PC-9 (cell line): ENCODE results near the gene SEC31A. TPM values are rescaled to one million over a fixed set of nuclear protein-coding genes. Genes with fewer than 3 reads are reported as not detected.

ENCODE experiments used
- BruUV-seq: library from RNA; stranded (reverse); fragments of 400-500 nt; replicated peaks from 2 replicates; lab custom pipeline; 2021; lab: Mats Ljungman, UMichigan
- CTCF ChIA-PET: fragments of 300-600 bp; sonication (Branson Sonifier 250); formaldehyde crosslinking; loops from one replicate; lab custom pipeline; 2022; ENCODE audit warnings: antibody characterized with exemption; lab: Charles Lee
- POLR2A ChIA-PET: fragments of 300-600 bp; sonication (Branson Sonifier 250); formaldehyde crosslinking; loops from one replicate; lab custom pipeline; 2022; ENCODE audit warnings: antibody characterized with exemption; ENCODE audit not compliant: unreplicated experiment; lab: Charles Lee
- DNase-seq, 2 experiments: peaks; one replicate each; pipeline versions ENCODE4 v3.0.0 to v3.0.0-alpha.2; 2015 to 2022; ENCODE audit warnings: mixed read lengths in 1 of 2
- H2AFZ ChIP-seq: fragments of 200-600 bp; sonication (generic); 2 replicates; pipeline ENCODE4 v1.8.1; 2017; ENCODE audit warnings: antibody characterized with exemption
- H3F3A ChIP-seq: fragments of 200-600 bp; sonication (generic); 2 replicates; pipeline ENCODE4 v1.8.1; 2017; ENCODE audit warnings: antibody characterized with exemption, mild to moderate bottlenecking, low read depth; ENCODE audit not compliant: insufficient read depth
- H3K27ac ChIP-seq: fragments of 200-600 bp; sonication (generic); 2 replicates; pipeline ENCODE4 v1.6.1; 2016; ENCODE audit warnings: mixed run types
- H3K27me3 ChIP-seq: fragments of 200-600 bp; sonication (generic); 2 replicates; pipeline ENCODE4 v1.6.1; 2016; ENCODE audit warnings: low read depth, mixed run types; ENCODE audit not compliant: insufficient read depth
- H3K36me3 ChIP-seq: fragments of 200-600 bp; sonication (generic); 2 replicates; pipeline ENCODE4 v1.6.1; 2016; ENCODE audit warnings: low read depth, mixed run types
- H3K4me1 ChIP-seq: fragments of 200-600 bp; sonication (generic); replicated peaks from 2 replicates; pipeline ENCODE4 v1.6.1; 2016; ENCODE audit warnings: mixed run types; ENCODE audit not compliant: insufficient read depth
- H3K4me2 ChIP-seq: fragments of 200-600 bp; sonication (generic); 2 replicates; pipeline ENCODE4 v1.6.1; 2017; ENCODE audit warnings: mixed run types
- H3K4me3 ChIP-seq: fragments of 200-600 bp; sonication (generic); 2 replicates; pipeline ENCODE4 v1.6.1; 2016; ENCODE audit warnings: mixed run types
- H3K79me2 ChIP-seq: fragments of 200-600 bp; sonication (generic); 2 replicates; pipeline ENCODE4 v1.6.1; 2017; ENCODE audit warnings: low read depth, mixed run types
- H3K9me2 ChIP-seq: fragments of 200-600 bp; sonication (generic); 2 replicates; pipeline ENCODE4 v1.8.1; 2017; ENCODE audit warnings: mild to moderate bottlenecking; ENCODE audit not compliant: insufficient read depth
- H3K9me3 ChIP-seq: fragments of 200-600 bp; sonication (generic); 2 replicates; pipeline ENCODE4 v1.8.1; 2016; ENCODE audit warnings: low read depth; ENCODE audit not compliant: insufficient read depth
- H4K20me1 ChIP-seq: fragments of 200-600 bp; sonication (generic); 2 replicates; pipeline ENCODE4 v1.8.1; 2017; ENCODE audit not compliant: insufficient read depth
- EZH2 ChIP-seq: fragments of 200-600 bp; sonication (generic); IDR thresholded peaks from 2 replicates; pipeline ENCODE4 v1.8.0; 2017; ENCODE audit warnings: antibody characterized with exemption, low read depth
- intact Hi-C: fragments of 100-400 bp; cut with micrococcal nuclease; formaldehyde crosslinking; loops from one replicate; pipeline ENCODE4 v1.10.0; 2022; ENCODE audit not compliant: unreplicated experiment
- total RNA-seq: library from RNA; stranded (reverse); gene quantifications from 2 replicates; pipeline ENCODE4 v1.2.3, GENCODE V29; 2021
- TF ChIP-seq, protein P1 (sequence below): fragments of 200-600 bp; sonication (generic); conservative IDR thresholded peaks from 2 replicates; pipeline ENCODE4 v1.6.1; 2017; ENCODE audit warnings: mixed run types, antibody characterized with exemption, mild to moderate bottlenecking, moderate library complexity

Gene SEC31A
- total RNA-seq, 1 experiment from 2014 or later = 95.5 TPM

DNA sequence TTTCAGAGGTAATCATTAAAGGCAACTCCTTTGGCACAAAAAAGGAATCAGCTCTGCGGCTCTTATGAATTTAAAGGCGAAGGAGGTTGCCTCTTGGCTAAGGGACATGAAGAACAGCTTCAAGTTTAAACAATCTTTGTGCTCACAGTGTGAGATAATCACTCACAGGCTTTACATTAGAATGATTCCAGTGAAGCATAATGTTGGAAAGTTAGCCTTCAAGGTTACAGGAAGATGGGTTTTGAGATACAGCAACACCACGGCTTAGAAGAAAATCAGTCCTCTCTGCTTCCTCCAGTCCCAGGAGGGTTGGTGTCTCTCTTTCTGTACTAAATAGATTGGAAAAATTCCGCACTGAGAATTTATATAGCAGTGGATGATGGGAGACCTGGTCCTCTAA, 80.8 kb downstream of the SEC31A start:
- ChIA-PET POLR2A (no interaction called here), CTCF (no interaction called here)
- DNase-seq = no peak
- Histone ChIP-seq H3F3A (no peaks in the 10 kb centered on the region), H3K27me3 (no peaks in the 10 kb centered on the region), H3K79me2 (no peaks in the 10 kb centered on the region), H3K36me3 (no peaks in the 10 kb centered on the region), H3K9me2 (no peaks in the 10 kb centered on the region), H4K20me1 (no peaks in the 10 kb centered on the region), H3K4me2 (no peak overlapping the region), H3K9me3 (no peaks in the 10 kb centered on the region), H3K27ac (no peak overlapping the region), H3K4me3 (no peak overlapping the region), H3K4me1 (no peaks in the 10 kb centered on the region), H2AFZ (no peak overlapping the region)
- TF ChIP-seq EZH2 = no peak
- TF ChIP-seq, protein P1, sequence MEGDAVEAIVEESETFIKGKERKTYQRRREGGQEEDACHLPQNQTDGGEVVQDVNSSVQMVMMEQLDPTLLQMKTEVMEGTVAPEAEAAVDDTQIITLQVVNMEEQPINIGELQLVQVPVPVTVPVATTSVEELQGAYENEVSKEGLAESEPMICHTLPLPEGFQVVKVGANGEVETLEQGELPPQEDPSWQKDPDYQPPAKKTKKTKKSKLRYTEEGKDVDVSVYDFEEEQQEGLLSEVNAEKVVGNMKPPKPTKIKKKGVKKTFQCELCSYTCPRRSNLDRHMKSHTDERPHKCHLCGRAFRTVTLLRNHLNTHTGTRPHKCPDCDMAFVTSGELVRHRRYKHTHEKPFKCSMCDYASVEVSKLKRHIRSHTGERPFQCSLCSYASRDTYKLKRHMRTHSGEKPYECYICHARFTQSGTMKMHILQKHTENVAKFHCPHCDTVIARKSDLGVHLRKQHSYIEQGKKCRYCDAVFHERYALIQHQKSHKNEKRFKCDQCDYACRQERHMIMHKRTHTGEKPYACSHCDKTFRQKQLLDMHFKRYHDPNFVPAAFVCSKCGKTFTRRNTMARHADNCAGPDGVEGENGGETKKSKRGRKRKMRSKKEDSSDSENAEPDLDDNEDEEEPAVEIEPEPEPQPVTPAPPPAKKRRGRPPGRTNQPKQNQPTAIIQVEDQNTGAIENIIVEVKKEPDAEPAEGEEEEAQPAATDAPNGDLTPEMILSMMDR = no peak
- intact Hi-C loops = no loop called here
- BruUV-seq = no TSS peak

- DNase-seq = no peak
- no peaks in the 10 kb centered on the region for H3K27me3 ChIP-seq
- no peaks in the 10 kb centered on the region for H4K20me1 ChIP-seq
- H2AFZ ChIP-seq = no peak overlapping the region
- no peak overlapping the region for H3K4me2 ChIP-seq
- H3K9me3 ChIP-seq = no peaks in the 10 kb centered on the region
- intact Hi-C loops = loop anchor here (10.0 kb wide), 1 partner anchor 345 kb away; no protein-coding TSS in a partner anchor
- ChIA-PET CTCF (no interaction called here), POLR2A (no interaction called here)
- TF ChIP-seq EZH2 = no peak
- TF ChIP-seq, protein P1 = no peak
- no peak overlapping the region for H3K27ac ChIP-seq
- no peaks in the 10 kb centered on the region for H3K9me2 ChIP-seq
- H3K4me3 ChIP-seq = no peak overlapping the region
- no TSS peak for BruUV-seq
- no peaks in the 10 kb centered on the region for H3K79me2 ChIP-seq
- H3F3A ChIP-seq = no peaks in the 10 kb centered on the region
- H3K4me1 ChIP-seq = no peaks in the 10 kb centered on the region
- H3K36me3 ChIP-seq = no peaks in the 10 kb centered on the region
Measured at GRCh38 chr4:82809619-82810018, 81.3 kb downstream of the SEC31A start.

DNA sequence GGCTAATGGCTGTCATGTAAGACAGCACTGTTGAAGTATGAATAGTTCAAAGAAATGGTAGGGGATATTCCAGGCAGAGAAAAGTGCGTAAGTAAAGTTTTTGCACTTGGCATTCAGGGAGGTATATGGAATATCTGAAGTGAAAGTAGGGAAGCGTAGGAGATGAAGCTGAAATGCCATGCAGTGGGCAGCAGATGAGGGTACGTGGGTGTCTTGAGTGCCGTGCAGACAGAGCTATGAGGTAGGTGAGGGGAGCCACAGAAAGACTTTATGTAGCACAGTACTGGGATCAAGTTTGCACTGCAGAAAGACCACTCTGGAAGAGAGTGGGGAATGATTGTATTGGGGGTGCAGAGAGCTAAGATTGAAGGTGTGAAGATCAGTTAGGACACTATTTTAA, 87.2 kb downstream of the SEC31A start:
- intact Hi-C loops = loop anchor here (2.0 to 10.0 kb wide), 2 partner anchors 81 to 339 kb away; no protein-coding TSS in a partner anchor
- CTCF ChIA-PET = no interaction called here
- TF ChIP-seq, protein P1 = no peak
- TF ChIP-seq EZH2 = no peak

More for the DNA sequence above, 87.2 kb downstream of the SEC31A start:
- H3K9me2 ChIP-seq = no peaks in the 10 kb centered on the region
- no peak for DNase-seq
- no peaks in the 10 kb centered on the region for H4K20me1 ChIP-seq
- H3K4me2 ChIP-seq = no peak overlapping the region
- H3F3A ChIP-seq = no peaks in the 10 kb centered on the region
- no peaks in the 10 kb centered on the region for H3K27me3 ChIP-seq
- H3K27ac ChIP-seq = no peak overlapping the region
- no TSS peak for BruUV-seq
- H3K4me1 ChIP-seq = no peaks in the 10 kb centered on the region; the same call in 1 of the 2 replicates
- H3K36me3 ChIP-seq = no peaks in the 10 kb centered on the region
- no peak overlapping the region for H3K4me3 ChIP-seq
- no peak overlapping the region for H2AFZ ChIP-seq
- POLR2A ChIA-PET = interaction anchor here (0.7 kb wide), 1 partner anchor 430 kb away, joined by 4 read pairs; no protein-coding TSS in a partner anchor
- H3K9me3 ChIP-seq = no peaks in the 10 kb centered on the region
- no peaks in the 10 kb centered on the region for H3K79me2 ChIP-seq
